H9 (cell line): ENCODE results near the gene RORB. TPM values are rescaled to one million over a fixed set of nuclear protein-coding genes. Genes with fewer than 3 reads are reported as not detected.

Experiments
- DNase-seq: peaks from one replicate; pipeline ENCODE4 v3.0.0-alpha.2; 2017
- H2AFZ ChIP-seq: one replicate; pipeline ENCODE4 v1.6.1; 2013; ENCODE audit warnings: mild to moderate bottlenecking, low read length, control low read depth, moderate library complexity
- H2AK5ac ChIP-seq: 2 replicates; pipeline ENCODE4 v1.6.1; 2013; ENCODE audit warnings: low read length, control low read depth, mixed read lengths; ENCODE audit not compliant: insufficient read length
- H2BK120ac ChIP-seq: one replicate; pipeline ENCODE4 v1.6.1; 2013; ENCODE audit warnings: low read depth, mild to moderate bottlenecking, low read length, control low read depth, inconsistent platforms; ENCODE audit not compliant: poor library complexity, severe bottlenecking
- H2BK12ac ChIP-seq: 2 replicates; pipeline ENCODE4 v1.6.1; 2013; ENCODE audit warnings: low read length, control low read depth, mixed read lengths, low read depth; ENCODE audit not compliant: insufficient read length
- H2BK15ac ChIP-seq: 2 replicates; pipeline ENCODE4 v1.6.1; 2013; ENCODE audit warnings: low read depth, low read length, control low read depth
- H2BK20ac ChIP-seq: one replicate; pipeline ENCODE4 v1.6.1; 2013; ENCODE audit warnings: low read depth, mild to moderate bottlenecking, low read length, control low read depth, inconsistent platforms; ENCODE audit not compliant: poor library complexity, severe bottlenecking
- H2BK5ac ChIP-seq: 2 replicates; pipeline ENCODE4 v1.6.1; 2013; ENCODE audit warnings: low read length, control low read depth, mixed read lengths; ENCODE audit not compliant: insufficient read length
- H3K14ac ChIP-seq: 2 replicates; pipeline ENCODE4 v1.6.1; 2013; ENCODE audit warnings: low read length, control low read depth; ENCODE audit not compliant: insufficient read depth
- H3K18ac ChIP-seq: 2 replicates; pipeline ENCODE4 v1.6.1; 2013; ENCODE audit warnings: low read depth, mild to moderate bottlenecking, mixed read lengths, low read length, control low read depth; ENCODE audit not compliant: insufficient read length
- H3K23ac ChIP-seq: 2 replicates; pipeline ENCODE4 v1.6.1; 2013; ENCODE audit warnings: low read length, control low read depth, mixed read lengths, low read depth; ENCODE audit not compliant: insufficient read length
- H3K23me2 ChIP-seq: 2 replicates; pipeline ENCODE4 v1.6.1; 2013; ENCODE audit warnings: low read depth, mild to moderate bottlenecking, mixed read lengths, low read length, control low read depth; ENCODE audit not compliant: insufficient read length, poor library complexity, severe bottlenecking
- H3K27ac ChIP-seq: 2 replicates; pipeline ENCODE4 v1.5.1; 2013; ENCODE audit warnings: low read length, control low read depth, mixed read lengths, low read depth; ENCODE audit not compliant: insufficient read length
- H3K27me3 ChIP-seq: 2 replicates; pipeline ENCODE4 v1.6.1; 2013; ENCODE audit warnings: low read length, control low read depth, inconsistent platforms; ENCODE audit not compliant: insufficient read depth
- H3K4ac ChIP-seq: 2 replicates; pipeline ENCODE4 v1.6.1; 2013; ENCODE audit warnings: low read depth, mild to moderate bottlenecking, control low read depth, inconsistent platforms, low read length, moderate library complexity
- H3K4me1 ChIP-seq: 2 replicates; pipeline ENCODE4 v1.6.1; 2013; ENCODE audit warnings: low read length, control low read depth, inconsistent platforms; ENCODE audit not compliant: insufficient read depth
- H3K4me2 ChIP-seq: 2 replicates; pipeline ENCODE4 v1.6.1; 2013; ENCODE audit warnings: low read length, control low read depth, mixed read lengths; ENCODE audit not compliant: insufficient read length, insufficient read depth
- H3K56ac ChIP-seq: 2 replicates; pipeline ENCODE4 v1.6.1; 2013; ENCODE audit warnings: low read depth, mild to moderate bottlenecking, mixed read lengths, low read length, control low read depth; ENCODE audit not compliant: insufficient read length
- H3K79me1 ChIP-seq: 2 replicates; pipeline ENCODE4 v1.6.1; 2013; ENCODE audit warnings: low read depth, mild to moderate bottlenecking, moderate library complexity, low read length, control low read depth, inconsistent platforms; ENCODE audit not compliant: insufficient read depth, poor library complexity, severe bottlenecking
- H3K79me2 ChIP-seq: 2 replicates; pipeline ENCODE4 v1.6.1; 2013; ENCODE audit warnings: low read length, control low read depth, inconsistent platforms; ENCODE audit not compliant: insufficient read depth
- H3K9ac ChIP-seq: 2 replicates; pipeline ENCODE4 v1.6.1; 2013; ENCODE audit warnings: low read length, control low read depth, mixed read lengths; ENCODE audit not compliant: insufficient read length; ENCODE audit errors: extremely low read depth
- H3K9me3 ChIP-seq: one replicate; pipeline ENCODE4 v1.6.1; 2013; ENCODE audit warnings: low read depth, low read length, inconsistent platforms; ENCODE audit not compliant: control insufficient read depth
- H3T11ph ChIP-seq: one replicate; pipeline ENCODE4 v1.6.1; 2013; ENCODE audit warnings: mild to moderate bottlenecking, low read length, control low read depth, inconsistent platforms
- H4K20me1 ChIP-seq: one replicate; pipeline ENCODE4 v1.6.1; 2013; ENCODE audit not compliant: control insufficient read depth, insufficient read length, insufficient read depth
- H4K5ac ChIP-seq: 2 replicates; pipeline ENCODE4 v1.6.1; 2013; ENCODE audit warnings: low read depth, mild to moderate bottlenecking, mixed read lengths, low read length, control low read depth; ENCODE audit not compliant: insufficient read length
- H4K8ac ChIP-seq: replicated peaks from 2 replicates; pipeline ENCODE4 v1.6.1; 2013; ENCODE audit warnings: low read length, control low read depth, mixed read lengths, low read depth; ENCODE audit not compliant: insufficient read length
- H4K91ac ChIP-seq: 2 replicates; pipeline ENCODE4 v1.6.1; 2013; ENCODE audit warnings: low read depth, mild to moderate bottlenecking, moderate library complexity, mixed read lengths, low read length, control low read depth; ENCODE audit not compliant: insufficient read length
- H3K27ac Mint-ChIP-seq, 3 experiments: 2 replicates in 2 of 3; 3 replicates in 1 of 3; pipeline ENCODE4 v1.8.0; 2020 to 2021; ENCODE audit warnings: mixed read lengths in 3 of 3, mild to moderate bottlenecking in 1 of 3, moderate library complexity in 1 of 3
- H3K27me3 Mint-ChIP-seq: 2 replicates; pipeline ENCODE4 v1.8.0; 2021; ENCODE audit warnings: low read depth, mild to moderate bottlenecking, moderate library complexity, mixed read lengths
- H3K36me3 Mint-ChIP-seq, 3 experiments: 2 replicates in 2 of 3; 3 replicates in 1 of 3; pipeline ENCODE4 v1.8.0; 2020 to 2021; ENCODE audit warnings: low read depth in 3 of 3, mixed read lengths in 3 of 3; ENCODE audit not compliant: insufficient read depth in 1 of 3
- H3K4me1 Mint-ChIP-seq, 2 experiments: 2 replicates each; pipeline ENCODE4 v1.8.0; 2020; ENCODE audit warnings: mixed read lengths in 2 of 2
- H3K4me3 Mint-ChIP-seq, 2 experiments: 2 replicates in 1 of 2; 3 replicates in 1 of 2; pipeline ENCODE4 v1.8.0; 2020 to 2021; ENCODE audit warnings: mild to moderate bottlenecking in 2 of 2, mixed read lengths in 2 of 2, moderate library complexity in 1 of 2
- H3K9me3 Mint-ChIP-seq, 2 experiments: 2 replicates in 1 of 2; 3 replicates in 1 of 2; pipeline ENCODE4 v1.8.0; 2020; ENCODE audit warnings: mild to moderate bottlenecking in 2 of 2, mixed read lengths in 2 of 2, moderate library complexity in 1 of 2
- CTCF ChIP-seq: fragments of 200-600 bp; sonication (generic); conservative IDR thresholded peaks from 3 replicates; pipeline ENCODE4 v1.8.0; 2021; ENCODE audit warnings: antibody characterized with exemption, mild to moderate bottlenecking
- WGBS: extraction: QIAGEN DNeasy Blood & Tissue Kit; methylation state at CpG from one replicate; pipeline ENCODE4 v1.1.7; 2013; ENCODE audit warnings: missing lambda C conversion rate, low lambda C conversion rate, mixed read lengths; ENCODE audit not compliant: insufficient read length; ENCODE audit errors: extremely low coverage; 5-methylcytosine and 5-hydroxymethylcytosine counted together
- total RNA-seq: library from RNA; stranded (reverse); gene quantifications from 2 replicates; pipeline ENCODE4 v1.2.1, GENCODE V29; 2021

Gene RORB
- total RNA-seq, 1 experiment from 2014 or later, result 0.31 TPM

- no peaks in the 10 kb centered on the region for H3K27me3 ChIP-seq
- H2BK5ac ChIP-seq, result no peak overlapping the region
- no peak overlapping the region for H3K18ac ChIP-seq
- H3K23me2 ChIP-seq, result no peaks in the 10 kb centered on the region
- no peak overlapping the region for H2BK15ac ChIP-seq
- H3K27ac ChIP-seq, result no peak overlapping the region
- Mint-ChIP-seq H3K9me3 (no peaks in the 10 kb centered on the region), H3K4me1 (0 out of 4 replicates have a peak, but pooled peaks cover 0 to 4% of the 10 kb centered on the region in 2 experiments), H3K4me3 (no peak overlapping the region), H3K27ac (no peak overlapping the region), H3K27me3 (no peaks in the 10 kb centered on the region), H3K36me3 (no peaks in the 10 kb centered on the region; a peak in 1 of 7 replicates)
- H3K4me1 ChIP-seq, result no peaks in the 10 kb centered on the region
- H3K9me3 ChIP-seq, result no peaks in the 10 kb centered on the region
- no peaks in the 10 kb centered on the region for H3K79me1 ChIP-seq
- H4K8ac ChIP-seq, result no peak overlapping the region
- no peak for TF ChIP-seq CTCF
- no peak overlapping the region for H2BK20ac ChIP-seq
- no peak overlapping the region for H2AK5ac ChIP-seq
- no peak for DNase-seq
- H3K9ac ChIP-seq, result no peak overlapping the region
- no peak overlapping the region for H4K91ac ChIP-seq
- H4K5ac ChIP-seq, result no peak overlapping the region
- no peak overlapping the region for H3K14ac ChIP-seq
- H2AFZ ChIP-seq, result no peak overlapping the region
- H2BK120ac ChIP-seq, result no peak overlapping the region
- no peak overlapping the region for H3K4me2 ChIP-seq
- no peak overlapping the region for H3T11ph ChIP-seq
- no peaks in the 10 kb centered on the region for H3K79me2 ChIP-seq
- no peak overlapping the region for H3K23ac ChIP-seq
- WGBS, result no CpG with 5 or more reads among the region's 5 CpGs
- no peaks in the 10 kb centered on the region for H4K20me1 ChIP-seq
- no peak overlapping the region for H3K4ac ChIP-seq
- H3K56ac ChIP-seq, result no peak overlapping the region
- no peak overlapping the region for H2BK12ac ChIP-seq
Observed at GRCh38 chr9:74551266-74551665, 54.1 kb downstream of the RORB start.
